Measurements from ENCODE around the gene GPR157.
"Not testable (repeated sequence)": the region's sequence is repeated elsewhere in the genome, so short reads cannot be mapped to it uniquely, and the experiment has no call there.

Gene GPR157

GRCh38 chr1:9145714-9146113, 16.8 kb upstream of the GPR157 start:
- DNase-seq (ENCODE audit: extremely low read depth, low read depth) = no peak
- no peak for TF ChIP-seq CTCF (IDR thresholded peaks at IDR 0.05; ENCODE audit: low read depth, low read length)

GRCh38 chr1:9145021-9145668, 16.2 kb upstream of the GPR157 start:
- DNase-seq (ENCODE audit: extremely low read depth, low read depth) = no peak
- TF ChIP-seq CTCF (IDR thresholded peaks at IDR 0.05; ENCODE audit: low read depth, low read length) = no peak

- not testable (repeated sequence) for DNase-seq (ENCODE audit: extremely low read depth, low read depth)
These were observed 15.6 kb upstream of the GPR157 start for GRCh38 chr1:9144494-9144893.

GRCh38 chr1:9143250-9143649, 14.3 kb upstream of the GPR157 start:
- DNase-seq (ENCODE audit: extremely low read depth, low read depth) = no peak
- no peak for TF ChIP-seq CTCF (IDR thresholded peaks at IDR 0.05; ENCODE audit: low read depth, low read length)

- TF ChIP-seq CTCF (IDR thresholded peaks at IDR 0.05; ENCODE audit: low read depth, low read length) = no peak
- no peak for DNase-seq (ENCODE audit: extremely low read depth, low read depth)
These were observed 11.0 kb upstream of the GPR157 start for GRCh38 chr1:9139930-9140329.

GRCh38 chr1:9136932-9137331, 8.0 kb upstream of the GPR157 start:
- no peak for TF ChIP-seq CTCF (IDR thresholded peaks at IDR 0.05; ENCODE audit: low read depth, low read length)
- no peak for DNase-seq (ENCODE audit: extremely low read depth, low read depth)

- no peak for TF ChIP-seq CTCF (IDR thresholded peaks at IDR 0.05; ENCODE audit: low read depth, low read length)
- no peak for DNase-seq (ENCODE audit: extremely low read depth, low read depth)
These were observed 6.4 kb upstream of the GPR157 start for GRCh38 chr1:9135073-9135836.
